Measurements from ENCODE around the gene KLC1. TPM values are rescaled to one million over a fixed set of nuclear protein-coding genes. Genes with fewer than 3 reads are reported as not detected.

The KLC1 gene
- total and polyA plus RNA-seq, 2 of the 13 experiments (the other 11 are each of a cell fraction or from before 2014, with no cell fraction given) = 53.2 to 63.5 TPM

DNA sequence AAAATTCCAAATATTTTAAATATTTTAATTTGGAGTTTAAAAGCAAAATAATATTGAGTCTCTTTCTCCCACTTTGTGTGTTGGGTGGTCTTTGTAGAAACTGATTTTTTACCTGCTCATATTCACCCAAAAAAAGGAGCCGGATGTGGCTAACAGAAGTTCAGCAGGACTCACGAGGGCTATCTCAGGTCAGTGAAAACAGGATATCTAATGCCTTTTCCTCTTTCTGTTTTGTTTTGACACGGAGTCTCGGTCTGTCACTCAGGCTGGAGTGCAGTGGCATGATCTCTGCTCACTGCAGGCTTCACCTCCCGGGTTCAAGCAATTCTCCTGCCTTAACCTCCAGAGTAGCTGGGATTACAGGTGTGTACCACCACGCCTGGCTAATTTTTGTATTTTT, 35.4 kb upstream of the KLC1 start:
- Histone ChIP-seq H3K4me1 (ENCODE audit: insufficient read depth, low read length) (peaks cover 37% of the 10 kb centered on the region), H3K27me3 (ENCODE audit: control insufficient read depth in 1 of 2, insufficient read depth in 2 of 2, low read length in 2 of 2) (no peaks in the 10 kb centered on the region), H3K9me3 (ENCODE audit: low read length) (no peaks in the 10 kb centered on the region), H3K36me3 (replicated peaks in 1 of 2; ENCODE audit: control insufficient read depth in 1 of 2, insufficient read depth in 2 of 2, low read length in 2 of 2) (peaks cover 3 to 4% of the 10 kb centered on the region in 2 experiments; a peak in 4 of 5 replicates), H2AFZ (ENCODE audit: low read length) (no peak overlapping the region), H3K9ac (ENCODE audit: insufficient read depth, low read depth, low read length) (no peak overlapping the region), H4K20me1 (ENCODE audit: insufficient read depth, low read length) (no peaks in the 10 kb centered on the region), H3K4me3 (replicated peaks in 1 of 3; ENCODE audit: insufficient read depth in 1 of 3, low read depth in 2 of 3, low read length in 3 of 3) (no peak overlapping the region), H3K27ac (ENCODE audit: extremely low read length, insufficient read depth, low read length) (no peak overlapping the region), H3K79me2 (ENCODE audit: insufficient read depth, low read length) (no peaks in the 10 kb centered on the region), H3K4me2 (ENCODE audit: low read depth, low read length) (no peak overlapping the region)
- ChIA-PET CTCF (ENCODE audit: low intra/inter-chr PET ratio, low total read pairs) (no interaction called here), POLR2A (no interaction called here)
- TF ChIP-seq E2F2 (CRISPR knock-in tag; IDR thresholded peaks at IDR 0.05; ENCODE audit: borderline replicate concordance) = no peak
- TF ChIP-seq ZNF788 (CRISPR knock-in tag; IDR thresholded peaks at IDR 0.05; ENCODE audit: borderline replicate concordance) = no peak
- no peak for TF ChIP-seq SCMH1 (CRISPR knock-in tag; IDR thresholded peaks at IDR 0.05; ENCODE audit: borderline replicate concordance)
- TF ChIP-seq ZNF7 (CRISPR knock-in tag; IDR thresholded peaks at IDR 0.05) = no peak
- TF ChIP-seq ZNF253 (CRISPR knock-in tag; IDR thresholded peaks at IDR 0.05; ENCODE audit: borderline replicate concordance) = no peak
- TF ChIP-seq ARHGAP35 (CRISPR knock-in tag; IDR thresholded peaks at IDR 0.05; ENCODE audit: borderline replicate concordance) = no peak
- TF ChIP-seq, protein P1, sequence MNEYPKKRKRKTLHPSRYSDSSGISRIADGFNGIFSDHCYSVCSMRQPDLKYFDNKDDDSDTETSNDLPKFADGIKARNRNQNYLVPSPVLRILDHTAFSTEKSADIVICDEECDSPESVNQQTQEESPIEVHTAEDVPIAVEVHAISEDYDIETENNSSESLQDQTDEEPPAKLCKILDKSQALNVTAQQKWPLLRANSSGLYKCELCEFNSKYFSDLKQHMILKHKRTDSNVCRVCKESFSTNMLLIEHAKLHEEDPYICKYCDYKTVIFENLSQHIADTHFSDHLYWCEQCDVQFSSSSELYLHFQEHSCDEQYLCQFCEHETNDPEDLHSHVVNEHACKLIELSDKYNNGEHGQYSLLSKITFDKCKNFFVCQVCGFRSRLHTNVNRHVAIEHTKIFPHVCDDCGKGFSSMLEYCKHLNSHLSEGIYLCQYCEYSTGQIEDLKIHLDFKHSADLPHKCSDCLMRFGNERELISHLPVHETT (CRISPR knock-in tag; conservative IDR thresholded peaks at IDR 0.05) = no peak
- TF ChIP-seq SKI (IDR thresholded peaks at IDR 0.05; ENCODE audit: partially characterized antibody) = no peak
- TF ChIP-seq ARNT2 (CRISPR knock-in tag; IDR thresholded peaks at IDR 0.05; ENCODE audit: low read depth) = no peak
- no peak for TF ChIP-seq GATAD2A (CRISPR knock-in tag; IDR thresholded peaks at IDR 0.05)
- no peak for TF ChIP-seq ZBTB49 (CRISPR knock-in tag; IDR thresholded peaks at IDR 0.05; ENCODE audit: borderline replicate concordance)
- no peak for TF ChIP-seq ZMYM4 (CRISPR knock-in tag; IDR thresholded peaks at IDR 0.05)
- TF ChIP-seq AGO2 (optimal IDR thresholded peaks at IDR 0.05; ENCODE audit: low read depth, low read length) = no peak
- TF ChIP-seq ZNF264 (CRISPR knock-in tag; IDR thresholded peaks at IDR 0.05) = no peak
- TF ChIP-seq TEAD2 (CRISPR knock-in tag; IDR thresholded peaks at IDR 0.05) = no peak
- no peak for TF ChIP-seq KMT2A (CRISPR knock-in tag; IDR thresholded peaks at IDR 0.05)
- no peak for TF ChIP-seq ZNF10 (CRISPR knock-in tag; IDR thresholded peaks at IDR 0.05; ENCODE audit: borderline replicate concordance, low read depth)
- no peak for TF ChIP-seq EED (CRISPR knock-in tag; IDR thresholded peaks at IDR 0.05)
- no peak for TF ChIP-seq ZNF230 (CRISPR knock-in tag; IDR thresholded peaks at IDR 0.05)
- TF ChIP-seq NFE2 (CRISPR knock-in tag; IDR thresholded peaks at IDR 0.05) = no peak
- DNase-seq (ENCODE audit: low spot score) = no peak
- no peak for ATAC-seq
- no peak for FAIRE-seq
- intact Hi-C loops (cut with micrococcal nuclease; ENCODE audit: unreplicated experiment) = no loop called here
- BruUV-seq (replicated peaks) = no TSS peak
- WGBS (ENCODE audit: low lambda C conversion rate) = 98% methylated on average over 6 of the region's 6 CpGs
- in situ Hi-C loops (cut with HindIII; ENCODE audit: extremely low pct_ligation_motif_present, low pct_unique_long_range_greater_than_20kb) = no loop called here

All from HepG2 (cell line).